SK-N-MC (cell line): Measurements from ENCODE around the gene PLD6.

ENCODE experiments used
- DNase-seq: peaks from one replicate; pipeline ENCODE4 v3.0.0-alpha.2; 2011; ENCODE audit warnings: low read depth, low spot score
- H3K27ac ChIP-seq: fragments of 200-600 bp; sonication (generic); 2 replicates; pipeline ENCODE4 v1.5.1; 2016; ENCODE audit warnings: mixed run types
- H3K36me3 ChIP-seq: fragments of 200-600 bp; sonication (generic); 2 replicates; pipeline ENCODE4 v1.6.1; 2017; ENCODE audit warnings: antibody characterized with exemption, low read length, mixed read lengths; ENCODE audit not compliant: insufficient read depth
- H3K4me3 ChIP-seq: fragments of 200-600 bp; sonication (generic); 2 replicates; pipeline ENCODE4 v1.5.1; 2016
- H3K9ac ChIP-seq: fragments of 200-600 bp; sonication (generic); 2 replicates; pipeline ENCODE4 v1.8.0; 2017; ENCODE audit warnings: mixed run types, mixed read lengths; ENCODE audit not compliant: insufficient read length
- H3K9me3 ChIP-seq: fragments of 200-600 bp; sonication (generic); 2 replicates; pipeline ENCODE4 v1.6.1; 2017; ENCODE audit warnings: low read depth, mild to moderate bottlenecking, antibody characterized with exemption, low read length, moderate library complexity, mixed read lengths
- EZH2 ChIP-seq: fragments of 200-600 bp; sonication (generic); IDR thresholded peaks from one replicate; pipeline ENCODE4 v1.6.1; 2017; ENCODE audit warnings: antibody characterized with exemption
- FOXP2 ChIP-seq: optimal IDR thresholded peaks from 2 replicates; pipeline ENCODE3; 2011; ENCODE audit warnings: mild to moderate bottlenecking, moderate library complexity; ENCODE audit not compliant: insufficient read depth; ENCODE audit errors: extremely low read length, control extremely low read depth
- POLR2AphosphoS5 ChIP-seq: IDR thresholded peaks from 2 replicates; pipeline ENCODE4 v1.6.1; 2012; ENCODE audit warnings: mild to moderate bottlenecking, low read depth, low read length, borderline replicate concordance

The PLD6 gene

GRCh38 chr17:17155568-17155967 lies 50.6 kb downstream of the PLD6 start:
- H3K4me3 ChIP-seq = no peak overlapping the region
- TF ChIP-seq EZH2 (no peak), POLR2AphosphoS5 (no peak), FOXP2 (no peak)
- peaks cover 16% of the 10 kb centered on the region; the same call in 1 of the 2 replicates for H3K36me3 ChIP-seq
- no peaks in the 10 kb centered on the region for H3K9me3 ChIP-seq
- H3K9ac ChIP-seq = no peak overlapping the region
- no peak overlapping the region for H3K27ac ChIP-seq
- no peak for DNase-seq

DNA sequence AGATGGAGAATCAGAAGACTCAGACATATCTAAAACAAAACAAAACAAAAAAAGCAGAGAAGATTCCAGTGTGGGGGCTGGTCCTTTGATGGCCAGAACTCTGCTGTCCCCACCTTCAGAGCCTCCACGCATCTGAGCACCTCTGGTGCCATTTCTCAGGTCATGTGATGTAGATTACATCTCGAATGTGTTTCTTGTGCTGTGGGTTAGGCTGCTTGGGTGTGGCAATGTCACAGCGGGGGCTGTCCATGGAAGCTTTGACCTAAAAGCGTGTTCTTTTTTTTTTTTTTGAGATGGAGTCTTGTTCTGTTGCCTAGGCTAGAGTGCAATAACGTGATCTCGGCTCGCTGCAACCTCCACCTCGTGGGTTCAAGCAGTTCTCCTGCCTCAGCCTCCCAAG lies 51.2 kb downstream of the PLD6 start:
- H3K9ac ChIP-seq = no peak overlapping the region
- peaks cover 16% of the 10 kb centered on the region; the same call in 1 of the 2 replicates for H3K36me3 ChIP-seq
- no peaks in the 10 kb centered on the region for H3K9me3 ChIP-seq
- no peak overlapping the region for H3K27ac ChIP-seq
- no peak for DNase-seq
- no peak overlapping the region for H3K4me3 ChIP-seq
- TF ChIP-seq FOXP2 (no peak), POLR2AphosphoS5 (no peak), EZH2 (no peak)

- H3K9ac ChIP-seq = no peak overlapping the region
- H3K4me3 ChIP-seq = no peak overlapping the region
- TF ChIP-seq FOXP2 = no peak
- no peak for TF ChIP-seq POLR2AphosphoS5
- no peak for TF ChIP-seq EZH2
- H3K9me3 ChIP-seq = no peaks in the 10 kb centered on the region
- no peak for DNase-seq
- no peak overlapping the region for H3K27ac ChIP-seq
- H3K36me3 ChIP-seq = peaks cover 16% of the 10 kb centered on the region; the same call in 1 of the 2 replicates
Observed at GRCh38 chr17:17154556-17154955, 51.6 kb downstream of the PLD6 start.

DNA sequence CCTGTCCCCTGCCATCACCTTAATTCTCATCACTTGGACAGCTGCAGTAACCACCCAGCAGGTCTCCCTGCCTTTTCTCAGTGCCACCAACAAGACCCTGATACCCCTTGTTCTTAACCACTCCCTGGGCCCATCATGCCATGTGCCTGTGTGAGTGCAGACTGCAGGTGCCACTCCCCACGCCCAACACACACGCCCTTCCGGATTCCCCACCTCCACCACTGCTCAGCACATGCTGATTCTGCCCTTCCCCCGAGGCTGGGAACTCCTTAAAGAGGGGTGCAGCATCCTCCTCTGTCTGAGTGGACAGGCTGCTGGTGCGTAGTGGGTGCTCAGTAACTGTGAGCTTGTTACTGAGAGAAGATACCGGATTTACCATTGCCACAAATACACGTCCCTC lies 52.4 kb downstream of the PLD6 start:
- Histone ChIP-seq H3K36me3 (peaks cover 16% of the 10 kb centered on the region; the same call in 1 of the 2 replicates), H3K9ac (no peak overlapping the region), H3K9me3 (no peaks in the 10 kb centered on the region), H3K4me3 (no peak overlapping the region), H3K27ac (no peak overlapping the region)
- TF ChIP-seq POLR2AphosphoS5 (no peak), FOXP2 (no peak), EZH2 (no peak)
- no peak for DNase-seq

DNA sequence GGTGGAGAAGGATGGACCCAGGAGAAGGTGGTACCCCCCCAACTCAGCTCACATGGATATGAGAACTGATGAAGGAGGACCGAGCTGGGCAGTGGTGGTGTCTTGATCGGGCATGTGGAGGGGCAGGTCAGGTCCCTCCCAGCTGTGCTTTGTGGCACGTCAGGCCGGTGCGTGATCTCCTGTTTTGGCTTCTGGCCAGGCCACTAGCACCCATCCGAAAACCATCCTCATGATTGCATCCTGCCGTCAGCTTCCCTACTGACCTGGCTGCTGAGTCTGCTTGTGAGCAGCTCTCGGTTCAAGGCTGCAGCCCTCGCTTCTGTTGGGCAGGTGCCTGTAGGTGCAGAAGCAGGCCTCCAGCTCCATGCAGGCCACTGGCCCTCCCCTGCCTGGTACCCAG lies 53.1 kb downstream of the PLD6 start:
- DNase-seq = no peak
- H3K9ac ChIP-seq = no peak overlapping the region
- H3K27ac ChIP-seq = no peak overlapping the region
- H3K9me3 ChIP-seq = no peaks in the 10 kb centered on the region
- TF ChIP-seq POLR2AphosphoS5 (no peak), FOXP2 (no peak), EZH2 (no peak)
- peaks cover 16% of the 10 kb centered on the region; the same call in 1 of the 2 replicates for H3K36me3 ChIP-seq
- H3K4me3 ChIP-seq = no peak overlapping the region

GRCh38 chr17:17152385-17152784 lies 53.7 kb downstream of the PLD6 start:
- Histone ChIP-seq H3K27ac (no peak overlapping the region), H3K4me3 (no peak overlapping the region), H3K9ac (no peak overlapping the region), H3K9me3 (no peaks in the 10 kb centered on the region), H3K36me3 (peaks cover 16% of the 10 kb centered on the region; the same call in 1 of the 2 replicates)
- no peak for TF ChIP-seq FOXP2
- no peak for TF ChIP-seq EZH2
- no peak for TF ChIP-seq POLR2AphosphoS5
- DNase-seq = no peak

DNA sequence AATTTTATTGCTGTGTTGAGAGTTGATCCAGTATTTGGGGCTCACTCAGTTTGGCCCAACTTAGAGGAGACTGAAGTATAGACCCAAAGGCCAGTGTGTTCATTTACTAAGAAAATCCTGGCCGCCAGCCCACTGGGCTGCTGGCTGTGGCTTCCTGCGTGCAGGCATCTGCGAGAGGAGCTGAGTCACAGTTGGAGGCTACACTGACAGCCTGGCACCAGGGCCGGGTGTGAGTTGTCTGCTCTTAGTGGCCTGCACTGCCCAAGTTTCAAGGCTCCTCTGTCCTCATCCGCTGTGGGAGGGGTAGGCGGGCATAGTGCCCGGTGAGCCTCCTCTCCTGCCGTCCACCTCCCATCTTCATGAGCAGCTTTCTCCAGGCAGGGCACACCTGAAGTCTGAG lies 54.2 kb downstream of the PLD6 start:
- Histone ChIP-seq H3K9ac (no peak overlapping the region), H3K27ac (no peak overlapping the region), H3K4me3 (no peak overlapping the region), H3K36me3 (peaks cover 16% of the 10 kb centered on the region; the same call in 1 of the 2 replicates), H3K9me3 (no peaks in the 10 kb centered on the region)
- no peak for TF ChIP-seq POLR2AphosphoS5
- no peak for DNase-seq

GRCh38 chr17:17151541-17151940 lies 54.6 kb downstream of the PLD6 start:
- no peak for DNase-seq
- H3K27ac ChIP-seq = no peak overlapping the region
- H3K9me3 ChIP-seq = no peaks in the 10 kb centered on the region
- no peak for TF ChIP-seq POLR2AphosphoS5
- no peak for TF ChIP-seq FOXP2
- TF ChIP-seq EZH2 = no peak
- no peak overlapping the region for H3K9ac ChIP-seq
- peaks cover 16% of the 10 kb centered on the region; the same call in 1 of the 2 replicates for H3K36me3 ChIP-seq
- no peak overlapping the region for H3K4me3 ChIP-seq

GRCh38 chr17:17151055-17151454 lies 55.1 kb downstream of the PLD6 start:
- peaks cover 16% of the 10 kb centered on the region; the same call in 1 of the 2 replicates for H3K36me3 ChIP-seq
- H3K27ac ChIP-seq = no peak overlapping the region
- H3K9me3 ChIP-seq = no peaks in the 10 kb centered on the region

More at GRCh38 chr17:17151055-17151454, 55.1 kb downstream of the PLD6 start:
- no peak for DNase-seq
- TF ChIP-seq POLR2AphosphoS5 (no peak), EZH2 (no peak), FOXP2 (no peak)
- H3K4me3 ChIP-seq = no peak overlapping the region
- H3K9ac ChIP-seq = no peak overlapping the region
